HG03520 (cell line): ENCODE results near the gene GMEB2.
"Not testable (repeated sequence)": the region's sequence is repeated elsewhere in the genome, so short reads cannot be mapped to it uniquely, and the experiment has no call there.

ENCODE experiments used
- ATAC-seq: cut with Tn5 transposase; IDR thresholded peaks from one replicate; pipeline ENCODE4 v1.9.1; 2021; ENCODE audit warnings: mild to moderate bottlenecking, moderate library complexity; ENCODE audit not compliant: unreplicated experiment

The GMEB2 gene

DNA sequence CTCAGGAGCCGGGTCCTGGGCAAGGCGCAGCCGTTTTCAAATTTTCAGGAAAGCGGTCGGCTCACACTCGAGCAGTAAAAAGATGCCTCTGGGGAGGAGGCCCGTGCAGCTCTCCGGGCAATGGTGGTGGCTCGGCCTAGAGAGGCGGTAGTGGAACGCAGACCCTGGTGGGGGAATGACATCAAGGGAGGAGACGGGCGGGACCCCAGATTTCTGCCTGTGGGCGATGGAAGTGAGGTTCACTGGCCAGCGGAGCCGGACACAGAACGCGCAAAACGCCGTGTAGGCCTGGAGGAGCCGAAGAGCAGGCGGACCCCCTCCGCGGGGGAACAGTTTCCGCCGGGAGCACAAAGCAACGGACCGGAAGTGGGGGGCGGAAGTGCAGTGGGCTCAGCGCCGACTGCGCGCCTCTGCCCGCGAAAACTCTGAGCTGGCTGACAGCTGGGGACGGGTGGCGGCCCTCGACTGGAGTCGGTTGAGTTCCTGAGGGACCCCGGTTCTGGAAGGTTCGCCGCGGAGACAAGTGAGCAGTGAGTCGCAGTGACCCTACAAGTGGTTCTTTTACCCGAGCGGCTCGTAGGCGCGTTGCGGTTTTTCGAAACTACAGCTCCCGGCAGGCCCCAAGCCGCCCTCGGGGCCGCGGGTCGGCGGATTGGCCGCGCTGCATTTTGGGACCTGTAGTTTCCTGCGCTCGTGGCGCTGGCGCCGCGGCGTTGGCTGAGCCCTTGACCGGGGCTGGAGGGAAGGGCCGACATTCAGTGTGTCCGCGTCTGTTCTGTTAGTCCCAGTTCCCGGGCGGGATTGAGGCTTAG, 31.2 kb upstream of the GMEB2 start, which contains the start of gene RTEL1:
Gene RTEL1, plus strand, starts transcription at position 376 of the 812 bp plus-strand sequence. CDS start 1,091 bp downstream, outside the sequence.
- ATAC-seq = peak; percentile 79

- no peak for ATAC-seq
Measured at GRCh38 chr20:63657260-63657936, 30.5 kb upstream of the GMEB2 start.

DNA sequence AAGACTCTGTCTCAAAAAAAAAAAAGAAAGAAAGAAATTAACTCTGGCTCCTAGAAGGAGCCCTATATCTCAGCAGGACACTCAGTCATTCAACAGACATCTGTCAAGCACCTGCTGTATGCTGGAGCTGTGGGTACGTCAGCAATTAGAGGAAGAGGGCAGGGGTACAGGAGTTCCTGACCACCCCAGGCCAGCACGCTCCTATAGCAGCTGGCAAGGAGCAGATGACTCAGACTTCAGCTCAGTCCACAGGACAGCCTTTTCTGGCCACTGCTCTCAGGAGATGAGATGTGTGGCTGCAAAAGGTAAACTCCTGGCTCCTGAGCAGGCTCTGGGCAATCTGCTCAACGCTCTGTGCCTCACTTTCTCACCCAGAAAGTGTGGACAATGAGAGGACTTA, 29.6 kb upstream of the GMEB2 start:
- no peak for ATAC-seq

DNA sequence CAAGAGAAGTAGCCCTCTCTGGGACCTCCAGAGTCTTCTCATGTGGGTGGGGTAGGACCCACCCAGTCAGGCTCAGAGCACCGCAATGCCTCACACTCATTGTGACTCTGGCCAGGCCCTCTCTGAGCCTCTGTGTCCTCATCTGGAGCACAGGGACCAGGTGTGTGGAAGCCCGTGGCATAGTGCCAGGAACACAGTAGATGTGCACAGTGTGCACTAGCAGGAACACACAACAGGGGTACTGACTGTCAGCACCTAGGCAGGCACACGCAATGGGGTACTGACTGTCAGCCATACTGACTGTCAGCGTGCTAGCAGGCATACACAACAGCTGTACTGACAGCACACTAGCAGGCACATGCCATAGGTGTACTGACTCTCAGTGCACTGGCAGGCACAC, 28.3 kb upstream of the GMEB2 start:
- ATAC-seq = no peak

GRCh38 chr20:63653974-63654668, 27.2 kb upstream of the GMEB2 start:
- no peak for ATAC-seq

- ATAC-seq = no peak
Measured at GRCh38 chr20:63653041-63653973, 26.4 kb upstream of the GMEB2 start, which contains the start of gene STMN3. STMN3 (minus strand) TSS chr20:63653424; CDS start chr20:63653345, 79 bp downstream.

DNA sequence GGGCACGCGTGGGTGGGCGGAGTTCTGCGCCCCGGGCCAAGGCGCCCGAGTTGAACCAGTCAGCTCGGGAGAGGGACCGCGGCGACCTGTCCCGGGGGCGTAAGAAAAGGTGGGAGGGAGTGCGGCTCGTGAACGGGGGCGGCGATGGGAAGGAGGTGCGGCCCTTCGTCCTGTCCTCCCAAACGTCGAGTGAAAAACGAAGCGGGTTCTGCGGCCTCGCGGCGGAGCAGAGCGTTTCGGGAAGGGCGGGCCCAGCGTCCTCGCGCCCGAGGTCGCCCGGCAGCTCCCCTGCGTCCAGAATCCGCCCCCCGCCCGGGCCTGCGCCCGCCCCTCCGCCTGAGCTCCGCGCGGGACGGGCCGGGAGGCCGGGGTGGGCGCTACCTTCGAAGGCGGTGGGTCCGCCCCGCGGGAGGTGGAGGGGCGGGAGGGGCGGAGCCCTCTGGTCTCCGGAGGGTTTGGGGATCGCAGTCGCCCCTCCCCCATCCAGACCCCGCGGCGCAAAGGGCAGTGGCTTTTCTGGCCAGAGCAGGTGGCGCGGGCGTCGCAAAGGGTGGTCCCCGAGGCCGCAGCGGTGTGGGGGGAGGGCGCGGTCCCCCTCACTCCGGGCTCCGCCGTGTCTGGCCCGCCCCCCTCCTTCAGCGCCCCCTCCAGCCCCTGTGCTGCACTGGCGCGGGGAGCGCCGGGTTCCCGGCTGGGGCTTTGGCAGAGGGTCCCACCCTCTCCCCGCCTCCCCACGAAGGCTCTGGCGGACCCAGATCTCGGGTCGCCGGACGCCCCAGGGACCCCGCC, 25.5 kb upstream of the GMEB2 start:
- ATAC-seq = no peak

DNA sequence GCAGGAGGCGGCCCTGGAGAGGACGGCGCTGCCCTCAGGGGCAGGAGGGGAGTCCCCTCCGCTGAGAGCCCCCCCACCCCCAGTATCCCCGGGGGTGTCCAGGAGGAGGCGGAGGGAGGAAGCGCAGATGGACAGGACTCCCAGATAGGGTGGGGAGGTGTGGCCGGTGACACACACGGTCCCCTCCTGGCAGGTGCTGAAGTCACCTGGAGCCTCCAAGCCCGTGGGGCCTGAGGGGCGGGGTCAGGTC, 25.0 kb upstream of the GMEB2 start:
- ATAC-seq = no peak

GRCh38 chr20:63650486-63650885, 23.6 kb upstream of the GMEB2 start:
- not testable (repeated sequence) for ATAC-seq

GRCh38 chr20:63648895-63649589, 22.1 kb upstream of the GMEB2 start:
- ATAC-seq = no peak

DNA sequence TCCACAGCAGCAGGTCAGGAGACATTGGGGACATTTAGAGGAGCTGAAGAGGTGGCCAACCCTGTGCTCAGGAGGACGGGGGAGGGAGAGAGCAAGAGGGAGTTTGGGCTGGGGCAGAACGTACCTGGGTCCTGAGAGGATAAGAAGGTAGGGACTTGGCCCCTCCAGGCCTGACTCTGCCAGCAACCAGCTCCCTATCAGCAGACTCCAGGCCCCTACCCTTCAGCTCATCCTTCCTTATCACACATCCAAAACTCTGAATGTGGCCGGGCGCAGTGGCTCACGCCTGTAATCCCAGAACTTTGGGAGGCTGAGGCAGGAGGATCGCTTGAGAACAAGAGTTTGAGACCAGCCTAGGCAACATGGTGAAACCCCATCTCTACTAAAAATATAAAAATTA, 21.3 kb upstream of the GMEB2 start:
- ATAC-seq = no peak

- ATAC-seq = no peak
Measured at GRCh38 chr20:63645218-63645617, 18.3 kb upstream of the GMEB2 start.

DNA sequence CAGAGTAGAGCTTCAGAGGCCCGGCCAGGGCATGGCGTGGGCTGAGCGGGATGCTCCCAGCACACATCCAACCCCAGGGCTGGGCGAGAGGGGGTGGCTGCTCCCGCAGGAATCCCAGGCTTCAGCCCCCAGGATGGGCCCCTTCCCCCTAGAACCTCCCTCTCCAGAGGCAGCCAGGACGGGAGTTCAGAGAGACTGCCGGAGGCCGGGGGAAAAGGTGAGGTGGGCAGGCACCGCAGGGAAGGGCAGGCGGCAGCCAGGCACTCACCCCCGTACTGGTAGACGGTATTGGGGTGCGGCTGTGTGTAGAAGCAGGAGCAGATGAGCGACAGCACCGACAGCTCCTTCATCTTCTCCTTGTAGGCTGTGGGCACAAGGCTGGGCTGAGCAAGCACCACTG, 17.0 kb upstream of the GMEB2 start:
- no peak for ATAC-seq

- ATAC-seq = no peak
Measured at GRCh38 chr20:63643499-63643898, 16.6 kb upstream of the GMEB2 start.

- ATAC-seq = no peak
Measured at GRCh38 chr20:63642527-63643247, 15.8 kb upstream of the GMEB2 start.

DNA sequence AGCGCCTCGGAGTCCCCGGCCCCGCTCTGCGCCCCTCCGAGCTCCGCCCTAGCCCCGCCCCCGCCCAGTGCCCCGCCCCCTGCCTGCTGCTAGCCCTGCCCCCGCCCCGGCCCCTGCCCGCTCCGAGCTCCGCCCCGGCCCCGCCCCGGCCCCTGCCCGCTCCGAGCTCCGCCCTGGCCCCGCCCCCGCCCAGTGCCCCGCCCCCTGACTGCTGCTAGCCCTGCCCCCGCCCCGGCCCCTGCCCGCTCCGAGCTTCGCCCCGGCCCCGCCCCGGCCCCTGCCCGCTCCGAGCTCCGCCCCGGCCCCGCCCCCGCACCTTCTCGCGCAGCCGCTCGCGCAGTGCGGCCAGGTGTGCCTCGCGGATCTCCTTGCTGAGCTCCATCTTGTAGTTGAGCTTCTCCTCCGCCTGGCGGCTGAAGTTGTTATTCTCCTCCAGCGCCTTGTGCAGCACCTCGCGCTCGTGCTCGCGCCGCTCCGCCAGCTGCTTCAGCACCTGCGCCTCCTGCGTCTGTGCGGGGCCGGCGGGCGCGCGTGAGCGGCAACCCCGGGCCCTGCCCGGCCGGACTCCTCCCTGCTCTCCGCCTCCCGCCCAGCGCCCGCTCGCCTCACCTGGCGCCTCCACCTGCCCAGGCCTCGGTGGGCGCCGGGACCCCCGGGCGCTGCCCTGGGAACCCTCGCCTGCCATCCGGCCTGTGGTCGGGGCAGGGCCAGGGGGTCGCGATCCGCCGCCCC, 15.1 kb upstream of the GMEB2 start:
- ATAC-seq = peak; percentile 67

DNA sequence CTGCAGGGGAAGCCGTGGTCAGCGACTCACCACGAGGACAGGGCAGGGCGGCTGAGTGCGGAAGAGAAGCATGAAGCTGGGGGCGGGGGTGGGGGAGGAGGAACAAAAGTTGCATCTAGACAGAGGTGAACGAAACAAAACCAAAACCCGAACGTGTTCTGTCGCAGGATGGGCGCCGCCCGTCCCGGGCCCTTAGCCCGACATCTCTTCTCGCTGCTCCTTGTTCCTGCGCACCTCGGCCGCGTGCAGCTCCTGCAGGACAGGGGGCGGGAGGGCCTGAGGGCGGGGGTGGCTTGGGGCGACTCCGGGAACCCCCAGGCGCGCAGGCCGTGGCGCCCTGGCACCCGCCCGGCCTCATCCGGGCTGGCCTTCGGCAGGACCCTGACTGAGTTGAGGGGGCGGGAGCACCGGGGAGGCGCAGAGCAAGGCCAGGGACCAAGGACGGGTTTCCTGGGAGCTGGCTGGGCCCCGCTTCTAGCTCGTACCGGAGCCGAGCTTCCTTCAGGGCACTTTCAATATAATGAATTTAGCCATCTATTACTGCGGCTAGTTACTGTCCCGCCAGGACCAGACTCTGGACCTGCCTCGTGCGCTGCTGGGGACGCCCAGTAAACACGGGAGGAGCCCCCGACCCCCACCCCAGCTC, 14.4 kb upstream of the GMEB2 start:
- peak; percentile 13 for ATAC-seq

DNA sequence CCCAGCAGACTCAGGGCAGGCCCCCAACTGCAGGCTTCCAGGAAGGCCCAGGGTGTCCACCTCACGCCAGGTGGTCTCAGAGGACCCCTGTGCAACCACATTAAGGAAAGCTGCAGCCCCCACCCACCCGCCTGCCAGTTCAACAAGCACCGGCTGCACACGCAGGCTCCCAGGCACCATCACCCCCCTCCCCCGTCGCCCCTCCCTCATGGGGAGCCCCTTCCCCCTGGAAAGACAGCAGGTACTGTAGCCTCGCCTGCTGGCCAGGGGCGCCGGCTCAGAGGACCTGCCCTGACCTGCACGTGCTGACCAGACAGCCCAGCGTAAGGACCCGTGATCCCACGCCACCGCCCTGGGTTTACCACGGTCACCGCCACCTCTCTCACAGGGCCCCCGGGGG, 13.8 kb upstream of the GMEB2 start:
- not testable (repeated sequence) for ATAC-seq
